HG02970 (cell line): ENCODE data around the gene ANKRD35.
"Not testable (repeated sequence)": the region's sequence is repeated elsewhere in the genome, so short reads cannot be mapped to it uniquely, and the experiment has no call there.

Experiments used
- ATAC-seq: cut with Tn5 transposase; IDR thresholded peaks from one replicate; pipeline ENCODE4 v1.9.1; 2021; ENCODE audit warnings: mild to moderate bottlenecking, moderate library complexity, moderate number of reproducible peaks; ENCODE audit not compliant: unreplicated experiment, low FRiP score

ANKRD35 gene

DNA sequence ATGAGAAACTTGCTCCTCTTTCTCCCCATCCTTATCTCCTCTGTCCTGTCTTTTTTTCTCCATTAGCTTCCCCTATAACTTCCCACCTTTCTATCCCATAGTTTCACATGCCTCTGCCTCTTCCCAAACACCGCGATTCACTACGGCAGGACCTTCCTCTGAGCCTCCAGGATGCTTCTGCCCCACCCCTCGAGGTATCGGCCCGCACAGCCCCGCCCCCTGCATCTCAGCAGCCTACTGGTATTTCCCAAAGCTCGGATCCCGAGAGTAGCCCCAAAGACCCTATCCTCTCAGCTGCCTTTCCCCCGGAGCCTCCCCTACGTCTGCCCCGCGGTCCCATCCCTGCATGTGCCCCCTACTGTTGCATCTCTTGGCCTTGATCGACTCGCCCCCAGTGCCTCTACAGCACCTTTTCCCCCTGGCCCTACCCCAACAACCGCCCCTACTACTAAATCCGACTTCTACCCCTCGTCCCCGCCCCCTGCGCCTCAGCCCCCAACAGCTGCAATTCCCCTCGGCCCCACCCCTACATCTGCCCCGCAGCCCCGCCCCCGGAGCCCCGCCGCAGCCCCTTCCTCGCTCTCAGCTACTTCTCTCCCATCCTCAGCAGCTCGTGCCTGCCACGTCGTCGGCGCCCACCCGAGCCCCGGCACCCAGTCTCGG, 27.3 kb downstream of the ANKRD35 start:
- ATAC-seq = no peak

DNA sequence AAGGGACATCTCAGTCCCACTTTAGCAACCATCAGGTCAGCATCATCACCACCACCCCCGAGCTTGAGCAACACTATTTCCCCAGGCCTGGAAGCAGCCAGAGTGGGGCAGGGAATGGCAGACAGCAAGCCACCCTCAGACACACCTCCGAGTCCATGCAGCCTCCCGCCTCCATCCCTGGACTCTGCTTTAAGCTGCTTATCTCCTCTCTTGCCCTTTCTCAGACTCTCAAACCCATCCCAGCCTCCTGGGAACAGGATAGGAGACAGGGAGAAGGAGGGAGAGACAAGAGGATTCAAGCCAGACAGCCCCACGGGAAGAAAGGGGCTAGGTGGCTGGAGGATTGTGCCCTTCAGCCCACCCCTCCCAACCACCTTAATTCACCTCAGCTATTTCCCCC, 28.5 kb downstream of the ANKRD35 start:
- ATAC-seq = no peak

DNA sequence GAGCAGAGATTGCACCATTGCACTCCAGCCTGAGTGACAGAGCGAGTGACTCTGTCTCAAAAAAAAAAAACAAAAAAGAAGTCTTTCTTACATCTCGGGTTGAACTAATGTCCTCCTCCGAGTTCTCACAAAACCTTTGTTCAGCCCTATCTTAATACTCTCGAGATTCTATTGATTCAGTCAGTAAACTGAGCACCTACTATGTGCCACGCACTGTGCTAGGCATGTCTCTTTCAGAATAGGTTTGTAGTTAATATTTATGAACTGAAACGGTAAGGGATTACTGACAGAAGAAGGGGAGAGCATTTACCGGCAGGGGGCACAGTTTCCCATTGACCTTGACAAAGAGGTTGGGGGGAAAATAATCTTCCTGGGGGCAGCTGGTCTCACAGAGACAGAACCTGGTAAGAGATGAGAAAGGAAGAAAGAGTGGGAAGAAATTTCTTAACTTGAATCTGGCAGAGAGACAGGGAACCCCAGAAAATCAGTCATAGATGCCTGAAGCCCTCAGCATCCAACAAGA, 30.2 kb downstream of the ANKRD35 start:
- ATAC-seq = no peak

DNA sequence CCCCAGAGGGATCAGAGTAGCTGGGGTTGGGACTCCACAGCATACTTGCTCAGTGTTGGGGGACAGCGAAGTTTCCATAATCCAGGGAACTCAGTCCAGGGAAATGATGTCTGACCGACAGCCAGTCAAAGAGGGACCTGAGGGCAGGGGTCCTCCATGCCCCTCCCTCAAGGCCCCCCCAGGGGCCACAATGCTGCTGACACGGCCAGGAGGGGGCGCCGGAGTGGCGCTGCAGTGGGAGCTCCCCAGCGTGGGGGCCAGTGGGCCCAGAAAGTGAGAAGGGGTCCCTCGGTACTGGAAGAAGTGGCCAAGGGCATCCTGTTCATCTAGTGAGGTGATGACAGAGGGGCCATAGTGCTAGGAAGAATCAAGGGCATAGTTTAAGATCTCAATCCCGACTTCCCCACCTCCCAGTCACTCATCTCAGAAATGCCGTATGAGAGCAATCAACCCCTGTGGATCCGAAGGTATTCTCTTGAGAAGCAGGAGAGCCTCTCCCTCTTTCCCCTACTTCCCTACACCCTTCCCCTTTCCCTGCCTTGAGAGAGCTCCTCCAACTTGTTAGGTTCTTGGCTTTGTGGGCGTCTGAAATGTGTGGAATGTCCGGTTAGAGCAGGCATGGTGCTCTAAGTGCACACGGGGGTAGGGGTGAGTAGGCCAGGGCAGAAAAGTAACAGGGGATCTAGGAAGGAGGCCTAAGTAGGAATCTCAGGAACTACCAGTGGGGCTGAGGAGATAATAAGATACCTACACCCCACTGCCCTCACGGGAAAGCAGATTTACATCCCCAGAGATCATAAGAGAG, 36.1 kb downstream of the ANKRD35 start:
- ATAC-seq = no peak

DNA sequence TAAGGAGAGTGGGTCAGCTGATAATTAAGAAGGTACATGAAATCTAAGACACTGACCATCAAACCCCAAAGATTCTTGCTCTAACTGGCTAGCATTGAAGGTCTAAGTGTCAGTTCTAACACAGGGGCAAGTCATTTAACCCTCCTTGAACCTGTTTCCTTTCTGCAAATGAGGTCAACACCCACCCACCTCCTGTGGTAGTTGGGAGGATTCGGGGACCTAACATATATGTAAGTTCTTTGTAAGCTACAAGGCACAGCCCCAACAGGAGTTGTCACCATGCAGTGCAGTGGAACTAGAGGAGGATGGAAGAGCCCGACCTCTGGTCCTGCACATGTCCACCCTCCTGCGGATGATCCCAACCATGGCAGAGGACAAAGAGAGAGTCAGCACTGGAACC, 37.8 kb downstream of the ANKRD35 start:
- ATAC-seq = no peak

DNA sequence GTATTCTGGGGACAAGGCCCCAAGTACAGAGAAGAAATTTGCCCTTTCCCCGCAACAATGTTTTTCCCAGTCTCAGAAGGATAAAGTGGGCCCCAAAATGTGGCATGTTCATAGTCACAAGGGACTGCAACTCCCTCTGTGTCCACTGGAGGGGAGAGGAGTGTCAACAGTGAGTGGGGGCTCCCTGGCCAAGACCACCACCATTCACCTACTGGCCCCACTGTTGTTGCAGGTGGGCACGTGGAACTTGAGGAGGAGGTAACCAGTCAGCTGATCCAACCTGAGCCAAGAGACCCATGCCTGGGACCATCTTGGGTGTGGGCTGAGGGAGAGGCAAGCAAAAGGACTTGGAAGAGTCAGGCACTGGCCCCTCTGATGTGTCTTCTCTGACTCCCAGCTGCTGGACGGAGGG, 39.5 kb downstream of the ANKRD35 start:
- no peak for ATAC-seq

DNA sequence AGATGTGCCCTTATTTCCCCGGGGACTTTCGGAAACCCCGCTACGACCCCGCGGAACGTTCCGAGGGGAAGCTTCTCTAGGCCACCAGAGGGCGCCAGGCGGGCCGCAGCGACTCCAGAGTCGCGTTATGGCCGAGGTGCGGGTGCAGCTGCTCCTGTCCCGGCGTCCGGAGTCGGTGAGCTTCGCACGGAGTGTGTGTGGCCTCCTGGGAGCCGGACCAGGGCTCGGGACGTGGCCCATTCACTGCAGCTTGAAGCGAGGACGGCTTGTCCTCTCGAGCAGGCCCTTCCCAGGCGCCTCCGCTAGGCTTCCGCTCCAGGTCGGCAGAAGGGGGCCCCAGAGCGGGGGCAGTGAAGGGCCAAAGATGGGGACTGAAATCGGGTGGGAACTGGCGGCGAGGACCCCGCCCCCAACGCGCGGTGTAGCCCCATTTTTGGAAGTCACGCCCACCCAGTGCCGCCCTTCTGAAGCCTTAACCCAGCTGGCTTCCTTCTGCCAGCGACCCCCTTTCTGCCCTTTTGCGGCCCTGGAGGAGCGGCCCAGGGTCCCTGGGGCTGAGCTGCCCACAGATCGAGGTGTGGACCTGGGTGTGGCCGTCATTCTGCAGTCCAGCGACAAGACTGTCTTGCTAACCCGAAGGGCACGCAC, 40.0 kb downstream of the ANKRD35 start, which contains the start of gene NUDT17:
Gene NUDT17 (plus strand): TSS at position 117 of the 648 bp plus-strand sequence. CDS start 11 bp downstream, at position 128.
- peak; percentile 75 for ATAC-seq

DNA sequence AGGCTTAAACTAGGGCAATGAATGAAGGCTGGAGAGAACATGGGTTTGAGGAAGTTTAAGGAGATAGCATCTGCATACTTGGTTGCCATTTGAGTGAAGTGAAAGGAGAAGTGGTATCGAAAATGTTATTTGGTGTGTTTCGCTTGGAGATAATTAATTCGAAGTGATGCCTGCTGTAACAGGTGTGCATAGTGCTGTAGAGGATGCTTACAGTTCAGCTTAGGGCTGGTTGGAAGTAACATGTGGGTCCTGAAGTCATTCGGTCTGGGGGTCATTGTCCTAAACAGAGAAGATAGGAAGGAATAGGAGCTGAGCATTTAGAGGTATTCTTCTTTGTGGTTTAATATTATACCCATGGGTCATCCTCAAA, 40.5 kb downstream of the ANKRD35 start:
- peak; percentile 45 for ATAC-seq

DNA sequence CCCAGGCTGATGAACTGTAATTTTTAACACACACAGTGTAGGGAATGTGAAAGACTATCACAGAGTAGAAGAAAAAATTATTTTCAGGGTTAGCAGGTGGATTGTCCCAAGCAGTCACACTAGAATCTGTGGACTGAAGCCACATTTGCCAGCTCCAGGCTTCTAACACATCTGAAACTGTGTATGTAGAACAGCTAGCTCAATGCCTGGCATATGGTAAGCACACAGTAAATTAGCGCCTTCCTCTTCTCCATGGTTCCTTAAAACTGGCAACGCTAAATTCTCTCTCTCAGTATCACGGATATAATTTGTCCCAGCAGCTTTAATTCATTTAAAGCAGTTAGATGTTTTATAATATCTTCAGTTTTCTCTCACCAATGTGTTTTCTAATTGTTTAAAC, 42.6 kb downstream of the ANKRD35 start:
- no peak for ATAC-seq

DNA sequence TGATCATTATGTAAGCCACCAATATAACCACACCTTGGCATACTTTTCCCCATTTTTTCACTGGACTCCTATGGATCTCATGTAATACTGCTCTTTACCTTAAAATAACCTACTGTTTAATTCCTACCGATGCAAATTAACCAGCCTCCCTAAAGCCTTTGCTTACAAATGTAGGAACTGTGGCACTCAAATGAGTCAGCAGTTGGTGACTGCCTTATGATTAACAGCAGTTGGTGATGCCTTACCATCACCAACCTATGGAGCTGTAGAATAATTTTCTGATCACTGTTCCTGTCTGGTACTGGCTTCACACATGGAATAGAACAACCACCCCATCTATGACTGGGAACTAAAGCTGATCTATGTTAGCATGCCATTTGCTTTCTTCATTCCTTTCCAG, 48.0 kb downstream of the ANKRD35 start:
- ATAC-seq = no peak

DNA sequence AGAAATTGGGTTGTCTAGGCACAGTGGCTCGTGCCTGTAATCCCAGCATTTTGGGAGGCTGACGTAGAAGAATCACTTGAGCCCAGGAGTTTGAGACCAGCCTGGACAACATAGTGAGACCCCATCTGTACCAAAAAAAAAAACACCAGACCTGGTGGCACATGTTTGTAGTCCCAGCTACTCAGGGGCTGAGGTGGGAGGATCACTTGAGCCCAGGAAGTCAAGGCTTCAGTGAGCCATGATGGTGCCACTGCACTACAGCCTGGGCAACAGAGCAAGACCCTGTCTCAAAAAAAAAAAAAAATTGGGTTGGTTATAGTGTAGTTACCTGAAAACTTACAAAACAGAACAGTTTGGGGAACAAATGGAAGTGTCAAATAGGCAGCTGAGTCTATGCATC, 54.9 kb downstream of the ANKRD35 start:
- not testable (repeated sequence) for ATAC-seq

DNA sequence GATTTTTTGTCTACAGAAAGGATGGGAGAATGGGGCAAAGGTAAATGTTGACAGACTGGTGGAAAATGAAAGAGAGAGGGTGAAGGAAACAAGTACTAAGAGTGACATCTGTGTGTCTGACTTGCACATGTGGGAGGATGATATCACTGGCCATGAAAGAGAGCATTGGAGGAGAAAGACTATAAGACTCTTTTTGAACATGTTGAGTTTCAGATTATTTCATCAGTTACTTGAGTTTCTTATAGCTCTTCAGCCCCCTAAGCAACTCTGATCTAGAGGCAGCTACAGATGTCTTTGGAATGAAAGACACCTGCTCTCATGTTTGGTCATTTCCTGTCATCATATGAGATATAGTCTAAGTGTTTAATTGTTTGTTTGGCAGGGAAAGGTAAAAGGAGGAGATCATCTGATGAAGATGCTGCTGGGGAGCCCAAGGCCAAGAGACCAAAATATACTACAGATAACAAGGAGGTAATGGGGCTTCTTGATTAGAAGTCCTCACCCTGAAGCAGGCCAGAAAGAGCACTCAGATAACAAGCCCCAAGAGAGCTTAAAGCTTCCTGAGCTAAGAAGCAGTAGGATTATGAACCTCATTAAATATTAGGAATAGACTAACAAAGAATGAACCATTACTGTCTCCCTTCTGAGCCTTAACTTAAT, 57.2 kb downstream of the ANKRD35 start:
- no peak for ATAC-seq

DNA sequence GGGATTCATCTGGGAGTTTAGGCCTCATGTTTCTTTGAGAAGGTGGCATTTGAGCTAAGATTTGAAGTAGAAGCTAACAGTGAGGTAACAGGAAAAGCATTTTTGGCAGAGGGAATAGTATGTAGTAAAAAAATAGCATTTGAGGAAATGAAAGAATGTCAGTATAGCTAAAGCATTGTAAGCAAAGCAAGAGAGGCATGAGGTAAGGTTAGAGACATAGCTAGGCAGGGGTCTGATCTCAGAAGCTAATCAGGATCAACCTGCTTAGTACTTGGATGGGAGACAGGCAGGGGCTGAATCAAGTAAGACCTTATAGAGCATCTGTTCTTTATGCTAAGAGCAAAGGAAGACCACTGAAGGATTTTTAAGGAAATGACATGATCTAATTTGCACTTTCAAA, 57.7 kb downstream of the ANKRD35 start:
- no peak for ATAC-seq

DNA sequence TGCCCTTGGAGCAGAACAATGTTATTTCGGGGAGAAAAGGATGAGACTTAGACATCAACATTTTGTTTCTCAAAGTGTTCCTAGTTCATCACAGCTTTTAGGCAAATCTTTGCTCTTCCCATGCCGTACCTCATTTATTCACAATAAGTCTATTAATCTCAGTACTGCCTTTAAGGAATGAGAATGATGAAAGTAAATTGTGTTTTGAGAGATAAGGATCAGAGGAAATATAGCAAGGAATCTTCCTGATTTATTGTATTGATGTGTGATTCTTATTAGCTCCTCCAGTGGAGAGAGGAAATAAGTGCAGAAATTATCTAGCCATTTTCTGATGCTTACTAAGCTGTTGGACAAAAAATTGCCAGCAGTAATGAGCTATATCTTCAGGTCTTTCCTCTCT, 59.6 kb downstream of the ANKRD35 start:
- ATAC-seq = no peak

DNA sequence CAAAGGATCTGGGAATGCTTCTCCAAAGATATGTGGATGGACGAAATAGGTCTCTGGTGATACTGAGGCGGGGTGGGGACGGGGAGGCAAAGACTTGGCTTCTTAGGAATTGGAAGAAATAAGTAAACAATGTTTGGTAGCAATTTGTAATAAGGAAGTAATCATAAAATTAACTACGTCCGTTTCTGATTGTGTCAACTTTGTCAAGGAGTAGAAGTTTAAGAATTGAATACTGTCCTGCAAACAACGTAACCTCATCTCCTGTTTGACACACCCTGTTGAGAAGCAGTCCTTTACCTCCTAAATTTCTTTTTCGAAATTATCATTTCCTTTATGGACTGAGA, 61.2 kb downstream of the ANKRD35 start:
- ATAC-seq = no peak

DNA sequence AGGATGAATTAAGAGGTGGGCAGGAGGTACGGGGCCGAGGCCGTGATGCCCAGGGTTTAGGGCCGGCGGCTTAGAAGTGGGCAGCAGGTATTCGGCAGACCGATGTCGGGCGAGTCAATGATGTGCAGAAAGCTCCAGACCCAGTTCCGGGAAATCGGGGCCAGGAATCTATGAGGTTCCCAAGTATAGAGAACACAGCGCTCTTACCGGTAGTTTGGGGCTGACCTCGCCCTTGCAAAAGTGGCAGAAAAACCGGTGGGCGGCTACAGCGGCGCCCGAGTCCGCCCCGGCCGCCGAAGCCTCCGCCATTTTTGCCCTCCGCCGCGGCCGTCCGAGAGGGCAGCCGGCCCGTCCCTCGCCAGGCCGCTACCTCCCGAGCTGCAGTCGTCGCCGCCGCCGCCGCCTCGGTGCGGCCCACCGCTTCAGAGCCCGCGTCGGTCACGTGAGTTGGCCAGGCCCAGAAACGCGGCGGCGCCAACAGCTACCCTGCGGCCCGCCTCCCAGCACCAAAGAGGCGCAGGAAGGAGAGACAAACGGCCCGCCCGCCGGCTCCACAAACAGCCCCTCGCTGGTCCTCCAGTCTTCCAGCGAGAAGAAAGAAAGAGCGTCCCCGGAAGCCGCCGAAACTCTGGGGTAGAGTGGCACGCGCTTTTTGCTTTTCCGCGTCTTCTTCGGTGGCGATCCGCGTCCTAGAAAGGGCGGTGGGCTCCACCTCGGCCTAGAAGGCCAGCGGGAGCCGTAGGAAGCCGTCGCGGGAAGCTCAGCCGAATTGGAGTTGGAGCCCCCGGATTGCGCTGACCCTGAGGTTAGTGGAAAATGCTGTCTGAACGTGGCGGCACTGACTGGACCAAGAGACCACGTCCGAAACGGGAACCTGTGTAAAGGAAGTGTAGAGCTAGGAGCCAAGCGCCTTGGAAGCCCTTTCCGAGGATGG, 61.8 kb downstream of the ANKRD35 start, which contains the start of the genes POLR3C and RNF115:
Gene POLR3C (plus strand): TSS at position 636 of the 934 bp plus-strand sequence. CDS start 1,577 bp downstream, outside the sequence.
Gene RNF115 (minus strand): TSS at position 531 of the 934 bp plus-strand sequence. CDS start 222 bp downstream, at position 309.
- ATAC-seq = peak; percentile 78

DNA sequence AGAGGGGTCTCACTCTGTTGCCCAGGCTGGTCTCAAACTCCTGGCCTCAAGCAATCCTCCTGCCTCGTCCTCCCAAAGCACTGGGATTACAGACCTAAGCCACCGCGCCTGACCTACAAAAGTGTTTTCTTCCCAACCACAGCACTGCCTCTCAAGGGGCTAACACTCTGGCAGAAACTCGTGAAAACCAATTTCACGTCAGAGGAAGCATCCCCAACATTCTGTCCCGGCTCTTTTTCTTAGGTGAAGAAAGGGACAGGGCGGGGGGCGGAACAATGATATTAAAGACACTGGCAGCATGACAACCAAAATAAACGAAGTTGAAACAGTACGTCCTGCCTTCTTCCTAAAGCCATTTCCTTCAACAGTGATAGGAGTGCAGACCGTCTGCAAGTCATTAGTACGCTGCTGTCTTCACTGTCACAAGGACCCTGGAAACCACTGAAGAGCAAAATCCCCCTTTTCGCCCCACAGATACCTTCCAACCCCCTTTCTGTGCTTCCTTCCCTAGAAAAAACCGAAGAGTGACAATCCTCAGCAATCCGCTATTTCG, 62.8 kb downstream of the ANKRD35 start:
- not testable (repeated sequence) for ATAC-seq

DNA sequence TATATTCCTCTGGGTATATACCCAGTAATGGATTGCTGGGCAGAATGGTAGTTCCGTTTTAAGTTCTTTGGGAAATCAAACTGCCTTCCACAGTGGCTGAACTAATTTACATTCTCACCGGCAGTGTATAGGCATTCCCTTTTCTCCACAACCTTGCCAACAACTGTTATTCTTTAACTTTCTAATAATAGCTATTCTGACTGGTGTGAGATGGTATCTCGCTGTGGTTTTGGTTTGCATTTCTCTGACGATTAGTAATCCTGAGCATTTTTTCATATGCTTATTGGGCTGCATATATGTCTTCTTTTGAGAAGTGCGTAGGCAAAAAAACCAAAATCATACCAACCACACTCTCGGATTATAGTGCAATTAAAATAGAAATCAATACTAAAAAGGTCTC, 67.6 kb downstream of the ANKRD35 start:
- ATAC-seq = not testable (repeated sequence)
